SK-N-SH (cell line): Measurements from ENCODE around the gene CRLF1. TPM values are rescaled to one million over a fixed set of nuclear protein-coding genes. Genes with fewer than 3 reads are reported as not detected.

ENCODE experiments used
- CTCF ChIA-PET: fragments of 300-600, 350-600 bp; formaldehyde crosslinking; extraction: SDS; loops from one replicate; lab custom pipeline; 2021; lab: Yijun Ruan, JAX
- POLR2A ChIA-PET: fragments of 350-600 bp; sonication (Branson Sonifier 250); formaldehyde crosslinking; extraction: SDS; loops from one replicate; lab custom pipeline; 2020; ENCODE audit warnings: antibody characterized with exemption, inconsistent platforms; lab: Yijun Ruan, JAX
- DNase-seq: peaks from one replicate; pipeline ENCODE4 v3.0.0; 2012
- H2AFZ ChIP-seq: fragments of 200-600 bp; sonication (generic); 2 replicates; pipeline ENCODE4 v1.8.1; 2016; ENCODE audit warnings: antibody characterized with exemption, mild to moderate bottlenecking, low read depth
- H3F3A ChIP-seq: fragments of 200-600 bp; sonication (generic); replicated peaks from 2 replicates; pipeline ENCODE3; 2016; ENCODE audit warnings: antibody characterized with exemption, mild to moderate bottlenecking; ENCODE audit not compliant: insufficient read depth
- H3K27ac ChIP-seq, 2 experiments: fragments of 200-500 bp in 1 of 2; fragments of 200-600 bp in 1 of 2; sonication (Bioruptor generic) in 1 of 2; sonication (generic), shearing (Covaris generic) in 1 of 2; 2 replicates each; pipeline versions ENCODE4 v1.5.1 to v1.6.1; 2014 to 2016; ENCODE audit warnings: low read depth in 2 of 2, inconsistent platforms in 1 of 2, low read length in 1 of 2, mild to moderate bottlenecking in 1 of 2, mixed read lengths in 1 of 2
- H3K27me3 ChIP-seq: fragments of 200-600 bp; sonication (generic), shearing (Covaris generic); 2 replicates; pipeline ENCODE4 v1.6.1; 2016; ENCODE audit warnings: mixed run types; ENCODE audit not compliant: insufficient read depth
- H3K36me3 ChIP-seq, 2 experiments: fragments of 200-500 bp in 1 of 2; fragments of 200-600 bp in 1 of 2; sonication (Bioruptor generic) in 1 of 2; sonication (generic) in 1 of 2; replicated peaks in 1 of 2; 2 replicates each; pipeline versions ENCODE3 to v1.5.1; 2014 to 2016; ENCODE audit warnings: low read length in 1 of 2, mild to moderate bottlenecking in 1 of 2; ENCODE audit not compliant: insufficient read depth in 2 of 2, control insufficient read depth in 1 of 2
- H3K4me1 ChIP-seq, 2 experiments: fragments of 200-500 bp in 1 of 2; fragments of 200-600 bp in 1 of 2; sonication (Bioruptor generic) in 1 of 2; sonication (generic), shearing (Covaris generic) in 1 of 2; 2 replicates each; pipeline versions ENCODE4 v1.5.1 to v1.6.1; 2014 to 2016; ENCODE audit warnings: low read depth in 1 of 2, low read length in 1 of 2, mixed run types in 1 of 2; ENCODE audit not compliant: insufficient read depth in 2 of 2, control insufficient read depth in 1 of 2
- H3K4me2 ChIP-seq: fragments of 200-600 bp; sonication (generic), shearing (Covaris generic); 2 replicates; pipeline ENCODE4 v1.6.1; 2017; ENCODE audit warnings: mixed run types
- H3K4me3 ChIP-seq, 2 experiments: fragments of 200-500 bp in 1 of 2; fragments of 200-600 bp in 1 of 2; sonication (Bioruptor generic) in 1 of 2; sonication (generic), shearing (Covaris generic) in 1 of 2; 2 replicates each; pipeline versions ENCODE4 v1.5.1 to v1.8.1; 2014 to 2016; ENCODE audit warnings: low read depth in 2 of 2, inconsistent platforms in 1 of 2, low read length in 1 of 2, mild to moderate bottlenecking in 1 of 2, mixed read lengths in 1 of 2, moderate library complexity in 1 of 2
- H3K79me2 ChIP-seq: fragments of 200-600 bp; sonication (generic); 2 replicates; pipeline ENCODE4 v1.8.1; 2017; ENCODE audit warnings: mild to moderate bottlenecking; ENCODE audit not compliant: insufficient read depth
- H3K9ac ChIP-seq: fragments of 200-600 bp; sonication (generic); 2 replicates; pipeline ENCODE4 v1.6.1; 2017; ENCODE audit warnings: mixed run types
- H3K9me2 ChIP-seq: fragments of 200-600 bp; sonication (generic); 2 replicates; pipeline ENCODE4 v1.6.1; 2017; ENCODE audit warnings: mixed run types
- H3K9me3 ChIP-seq: fragments of 200-600 bp; sonication (generic); 2 replicates; pipeline ENCODE4 v1.6.1; 2017; ENCODE audit warnings: mixed run types, mild to moderate bottlenecking, moderate library complexity
- H4K20me1 ChIP-seq: fragments of 200-600 bp; sonication (generic); 2 replicates; pipeline ENCODE4 v1.6.1; 2017; ENCODE audit warnings: mild to moderate bottlenecking, mixed run types; ENCODE audit not compliant: insufficient read depth
- CHD2 ChIP-seq: fragments of 150-350 bp; IDR thresholded peaks from 2 replicates; pipeline ENCODE4 v1.6.1; 2018; ENCODE audit warnings: low read length; ENCODE audit not compliant: partially characterized antibody
- ELF1 ChIP-seq: IDR thresholded peaks from 2 replicates; pipeline ENCODE4 v1.4.0; 2012
- FOXJ3 ChIP-seq: sonication (generic); formaldehyde crosslinking; IDR thresholded peaks from 2 replicates; pipeline ENCODE4 v1.5.1; 2020; ENCODE audit warnings: mild to moderate bottlenecking, missing genetic modification reagents
- FOXM1 ChIP-seq: IDR thresholded peaks from 2 replicates; pipeline ENCODE4 v1.4.0; 2012; ENCODE audit warnings: low read depth, mild to moderate bottlenecking
- GATA2 ChIP-seq: sonication (generic); formaldehyde crosslinking; IDR thresholded peaks from 2 replicates; pipeline ENCODE4 v1.5.0; 2020; ENCODE audit warnings: mild to moderate bottlenecking, missing genetic modification reagents
- JUND ChIP-seq: IDR thresholded peaks from 2 replicates; pipeline ENCODE4 v1.4.0; 2012
- MXI1 ChIP-seq: IDR thresholded peaks from 2 replicates; pipeline ENCODE4 v1.6.1; 2012; ENCODE audit warnings: mild to moderate bottlenecking, low read depth, low read length, improper control_type of control experiment
- NFIC ChIP-seq: IDR thresholded peaks from 2 replicates; pipeline ENCODE4 v1.4.0; 2012; ENCODE audit warnings: borderline replicate concordance
- NRF1 ChIP-seq: IDR thresholded peaks from 2 replicates; pipeline ENCODE4 v1.6.1; 2012; ENCODE audit warnings: low read depth, mild to moderate bottlenecking, low read length
- PBX3 ChIP-seq: IDR thresholded peaks from 2 replicates; pipeline ENCODE4; 2012
- POLR2AphosphoS5 ChIP-seq: IDR thresholded peaks from 2 replicates; pipeline ENCODE4 v1.6.1; 2012; ENCODE audit warnings: low read depth, low read length
- RAD21 ChIP-seq: IDR thresholded peaks from 2 replicates; pipeline ENCODE4 v1.6.1; 2012; ENCODE audit warnings: mild to moderate bottlenecking, low read length
- RCOR1 ChIP-seq: fragments of 150-350 bp; IDR thresholded peaks from 2 replicates; pipeline ENCODE4 v1.6.1; 2017; ENCODE audit warnings: antibody characterized with exemption, low read length
- REST ChIP-seq: IDR thresholded peaks from 2 replicates; pipeline ENCODE4 v1.6.1; 2012; ENCODE audit warnings: mild to moderate bottlenecking, low read depth, low read length, moderate library complexity
- RFX5 ChIP-seq: IDR thresholded peaks from 2 replicates; pipeline ENCODE4 v1.6.1; 2012; ENCODE audit warnings: mild to moderate bottlenecking, improper control_type of control experiment, low read length
- RXRA ChIP-seq: IDR thresholded peaks from 2 replicates; pipeline ENCODE4 v1.4.0; 2012; ENCODE audit warnings: low read depth, mild to moderate bottlenecking, borderline replicate concordance
- TAF1 ChIP-seq: IDR thresholded peaks from 2 replicates; pipeline ENCODE4 v1.6.1; 2012; ENCODE audit warnings: low read depth, mild to moderate bottlenecking, low read length, moderate library complexity, borderline replicate concordance
- TCF12 ChIP-seq: IDR thresholded peaks from 2 replicates; pipeline ENCODE4 v1.4.0; 2012
- TEAD4 ChIP-seq: IDR thresholded peaks from 2 replicates; pipeline ENCODE4 v1.4.0; 2012; ENCODE audit warnings: mild to moderate bottlenecking, borderline replicate concordance; ENCODE audit not compliant: insufficient read depth
- YY1 ChIP-seq: IDR thresholded peaks from 2 replicates; pipeline ENCODE4 v1.4.0; 2012; ENCODE audit warnings: low read depth, mild to moderate bottlenecking
- WGBS: methylation state at CpG from one replicate; pipeline ENCODE4 v1.1.6; 2017; ENCODE audit warnings: low lambda C conversion rate; 5-methylcytosine and 5-hydroxymethylcytosine counted together
- polyA plus RNA-seq, 3 experiments: library from polyadenylated mRNA; depleted of rRNA; stranded (reverse); fragments of >200 nt; gene quantifications; 2 replicates each; pipeline ENCODE4 v1.2.3, GENCODE V29; 2012
- TF ChIP-seq, protein P1 (sequence below): IDR thresholded peaks from 2 replicates; pipeline ENCODE4 v1.4.0; 2012; ENCODE audit warnings: low read depth
- TF ChIP-seq, protein P2 (sequence below): fragments of 150-350 bp; IDR thresholded peaks from 2 replicates; pipeline ENCODE4 v1.6.1; 2016; ENCODE audit warnings: mild to moderate bottlenecking, low read depth, low read length

Gene CRLF1
- polyA plus RNA-seq, 1 of the 3 experiments (the other 2 are of a cell fraction), result 0.71 TPM

- POLR2A ChIA-PET, result no interaction called here
- CTCF ChIA-PET, result no interaction called here
- no peaks in the 10 kb centered on the region for H3K27me3 ChIP-seq
- H3K36me3 ChIP-seq, result no peaks in the 10 kb centered on the region
- peaks cover 4% of the 10 kb centered on the region for H3F3A ChIP-seq
- 1% methylated on average over 42 of the region's 44 CpGs for WGBS
- TF ChIP-seq RCOR1, result no peak
- TF ChIP-seq RFX5, result no peak
- TF ChIP-seq, protein P1, sequence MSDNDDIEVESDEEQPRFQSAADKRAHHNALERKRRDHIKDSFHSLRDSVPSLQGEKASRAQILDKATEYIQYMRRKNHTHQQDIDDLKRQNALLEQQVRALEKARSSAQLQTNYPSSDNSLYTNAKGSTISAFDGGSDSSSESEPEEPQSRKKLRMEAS, result no peak
- no peak for TF ChIP-seq TCF12
- TF ChIP-seq TEAD4, result no peak
- no peak for TF ChIP-seq ELF1
- no peak for TF ChIP-seq JUND
- TF ChIP-seq CHD2, result no peak
- TF ChIP-seq FOXJ3, result no peak
- no peak for TF ChIP-seq NFIC
- TF ChIP-seq FOXM1, result no peak
- H3K4me3 ChIP-seq, result peak overlapping the region; percentile 75 to 87
- H3K9me2 ChIP-seq, result no peaks in the 10 kb centered on the region
- H3K27ac ChIP-seq, result peak overlapping the region in 1 of 2 experiments; percentile 50; a peak in 1 of 4 replicates
- DNase-seq, result peak; percentile 99
- peaks cover 38% of the 10 kb centered on the region for H3K79me2 ChIP-seq
- no peaks in the 10 kb centered on the region for H4K20me1 ChIP-seq
- peak overlapping the region; percentile 87; the same call in 1 of the 2 replicates for H2AFZ ChIP-seq
- H3K9ac ChIP-seq, result no peak overlapping the region
- H3K9me3 ChIP-seq, result no peaks in the 10 kb centered on the region
- peaks cover 0 to 21% of the 10 kb centered on the region in 2 experiments; a peak in 2 of 4 replicates for H3K4me1 ChIP-seq
- peak overlapping the region; percentile 99; the same call in 1 of the 2 replicates for H3K4me2 ChIP-seq
Measured at GRCh38 chr19:18636183-18636968, 29.8 kb upstream of the CRLF1 start.

DNA sequence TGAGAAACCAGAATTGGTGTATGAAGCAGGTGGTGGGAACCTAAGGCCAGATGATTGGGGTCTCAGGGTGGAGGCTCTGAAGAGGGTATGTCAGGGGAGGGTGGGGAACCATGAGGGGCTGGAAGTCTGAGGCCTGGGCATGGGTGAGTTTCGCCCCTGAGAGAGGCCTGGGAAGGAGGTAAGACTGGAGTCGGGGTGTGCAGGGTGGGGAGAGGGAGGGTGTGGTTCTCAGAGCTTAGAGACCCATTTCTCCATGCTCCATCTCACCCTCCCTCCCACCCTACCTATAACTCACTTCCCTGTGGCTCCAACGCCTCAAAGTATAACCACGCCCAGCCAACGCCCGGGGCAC is 29.2 kb upstream of the CRLF1 start:
- no peak for TF ChIP-seq GATA2
- no peak for TF ChIP-seq NFIC
- no peak for TF ChIP-seq TEAD4
- no peak for TF ChIP-seq RFX5
- no peak for TF ChIP-seq PBX3
- no peak for TF ChIP-seq FOXJ3
- TF ChIP-seq, protein P2, sequence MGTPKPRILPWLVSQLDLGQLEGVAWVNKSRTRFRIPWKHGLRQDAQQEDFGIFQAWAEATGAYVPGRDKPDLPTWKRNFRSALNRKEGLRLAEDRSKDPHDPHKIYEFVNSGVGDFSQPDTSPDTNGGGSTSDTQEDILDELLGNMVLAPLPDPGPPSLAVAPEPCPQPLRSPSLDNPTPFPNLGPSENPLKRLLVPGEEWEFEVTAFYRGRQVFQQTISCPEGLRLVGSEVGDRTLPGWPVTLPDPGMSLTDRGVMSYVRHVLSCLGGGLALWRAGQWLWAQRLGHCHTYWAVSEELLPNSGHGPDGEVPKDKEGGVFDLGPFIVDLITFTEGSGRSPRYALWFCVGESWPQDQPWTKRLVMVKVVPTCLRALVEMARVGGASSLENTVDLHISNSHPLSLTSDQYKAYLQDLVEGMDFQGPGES, result no peak
- TF ChIP-seq JUND, result no peak
- TF ChIP-seq MXI1, result no peak
- no peak for TF ChIP-seq YY1
- no peak for TF ChIP-seq NRF1
- no peak for TF ChIP-seq RCOR1
- no peak for TF ChIP-seq RXRA
- TF ChIP-seq POLR2AphosphoS5, result no peak
- no peak for TF ChIP-seq ELF1
- TF ChIP-seq TAF1, result no peak
- no peak for TF ChIP-seq RAD21
- TF ChIP-seq REST, result no peak
- TF ChIP-seq, protein P1, result no peak
- 16% methylated on average over 3 of the region's 6 CpGs for WGBS
- Histone ChIP-seq H3K27me3 (no peaks in the 10 kb centered on the region), H3K79me2 (peaks cover 33% of the 10 kb centered on the region), H3F3A (peaks cover 4% of the 10 kb centered on the region), H4K20me1 (no peaks in the 10 kb centered on the region), H3K9me2 (no peaks in the 10 kb centered on the region), H3K27ac (no peak overlapping the region), H2AFZ (no peak overlapping the region), H3K4me1 (peaks cover 0 to 21% of the 10 kb centered on the region in 2 experiments; a peak in 2 of 4 replicates), H3K36me3 (no peaks in the 10 kb centered on the region), H3K4me2 (no peak overlapping the region), H3K9ac (no peak overlapping the region), H3K9me3 (no peaks in the 10 kb centered on the region), H3K4me3 (no peak overlapping the region)
- CTCF ChIA-PET, result interaction anchor here (0.9 to 1.3 kb wide), 2 partner anchors 15 to 48 kb away, joined by 3 read pairs; partner anchors contain the start of gene REX1BD
- DNase-seq, result no peak
- POLR2A ChIA-PET, result no interaction called here
